ENCODE results near the gene ANG.
"Not testable (repeated sequence)": the region's sequence is repeated elsewhere in the genome, so short reads cannot be mapped to it uniquely, and the experiment has no call there.

DNA sequence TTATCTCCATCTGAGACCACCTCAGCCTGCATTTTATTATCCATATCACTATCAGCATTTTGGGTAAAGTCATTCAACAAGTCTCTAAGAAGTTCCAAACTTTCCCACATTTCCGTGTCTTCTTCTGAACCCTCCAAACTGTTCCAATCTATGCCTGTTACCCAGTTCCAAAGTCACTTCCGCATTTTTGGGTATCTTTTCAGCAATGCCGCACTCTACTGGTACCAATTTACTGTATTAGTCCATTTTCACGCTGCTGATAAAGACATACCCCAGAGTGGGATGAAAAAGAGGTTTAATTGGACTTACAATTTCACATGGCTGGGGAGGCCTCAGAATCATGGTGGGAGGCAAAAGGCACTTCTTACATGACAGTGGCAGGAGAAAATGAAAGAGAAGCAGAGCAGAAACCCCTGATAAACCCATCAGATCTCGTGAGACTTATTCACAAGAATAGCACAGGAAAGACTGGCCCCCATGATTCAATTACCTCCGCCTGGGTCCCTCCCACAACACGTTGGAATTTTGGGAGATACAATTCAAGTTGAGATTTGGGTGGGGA is 22.1 kb upstream of the ANG start:
- TF ChIP-seq ZBTB10, ZNF792, YY1, ZNF174 (tag by site-specific recombination; IDR thresholded peaks at IDR 0.05): not testable (repeated sequence)
- TF ChIP-seq, protein P1, sequence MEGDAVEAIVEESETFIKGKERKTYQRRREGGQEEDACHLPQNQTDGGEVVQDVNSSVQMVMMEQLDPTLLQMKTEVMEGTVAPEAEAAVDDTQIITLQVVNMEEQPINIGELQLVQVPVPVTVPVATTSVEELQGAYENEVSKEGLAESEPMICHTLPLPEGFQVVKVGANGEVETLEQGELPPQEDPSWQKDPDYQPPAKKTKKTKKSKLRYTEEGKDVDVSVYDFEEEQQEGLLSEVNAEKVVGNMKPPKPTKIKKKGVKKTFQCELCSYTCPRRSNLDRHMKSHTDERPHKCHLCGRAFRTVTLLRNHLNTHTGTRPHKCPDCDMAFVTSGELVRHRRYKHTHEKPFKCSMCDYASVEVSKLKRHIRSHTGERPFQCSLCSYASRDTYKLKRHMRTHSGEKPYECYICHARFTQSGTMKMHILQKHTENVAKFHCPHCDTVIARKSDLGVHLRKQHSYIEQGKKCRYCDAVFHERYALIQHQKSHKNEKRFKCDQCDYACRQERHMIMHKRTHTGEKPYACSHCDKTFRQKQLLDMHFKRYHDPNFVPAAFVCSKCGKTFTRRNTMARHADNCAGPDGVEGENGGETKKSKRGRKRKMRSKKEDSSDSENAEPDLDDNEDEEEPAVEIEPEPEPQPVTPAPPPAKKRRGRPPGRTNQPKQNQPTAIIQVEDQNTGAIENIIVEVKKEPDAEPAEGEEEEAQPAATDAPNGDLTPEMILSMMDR (tag by site-specific recombination; IDR thresholded peaks at IDR 0.05), result not testable (repeated sequence)
